GM21576 (cell line): ENCODE data around the gene MBNL2.

Source experiments
- ATAC-seq: cut with Tn5 transposase; IDR thresholded peaks from one replicate; pipeline ENCODE4 v1.9.1; 2021; ENCODE audit warnings: mild to moderate bottlenecking, moderate library complexity; ENCODE audit not compliant: unreplicated experiment

The MBNL2 gene

GRCh38 chr13:97267418-97268059 lies 45.4 kb downstream of the MBNL2 start:
- no peak for ATAC-seq

GRCh38 chr13:97268772-97269171 lies 46.6 kb downstream of the MBNL2 start:
- no peak for ATAC-seq

GRCh38 chr13:97269603-97270002 lies 47.5 kb downstream of the MBNL2 start:
- ATAC-seq = no peak

- no peak for ATAC-seq
Observed at GRCh38 chr13:97272526-97272925, 50.4 kb downstream of the MBNL2 start.

GRCh38 chr13:97273341-97273831 lies 51.3 kb downstream of the MBNL2 start:
- ATAC-seq = no peak

GRCh38 chr13:97274829-97275649 lies 52.9 kb downstream of the MBNL2 start:
- no peak for ATAC-seq

GRCh38 chr13:97275776-97276501 lies 53.8 kb downstream of the MBNL2 start:
- no peak for ATAC-seq

GRCh38 chr13:97276862-97277269 lies 54.7 kb downstream of the MBNL2 start:
- no peak for ATAC-seq

GRCh38 chr13:97278435-97279411 lies 56.6 kb downstream of the MBNL2 start:
- ATAC-seq = no peak

- no peak for ATAC-seq
Observed at GRCh38 chr13:97279913-97280312, 57.8 kb downstream of the MBNL2 start.

- no peak for ATAC-seq
Observed at GRCh38 chr13:97280478-97280877, 58.3 kb downstream of the MBNL2 start.

- no peak for ATAC-seq
Observed at GRCh38 chr13:97281028-97281427, 58.9 kb downstream of the MBNL2 start.

GRCh38 chr13:97282705-97283104 lies 60.6 kb downstream of the MBNL2 start:
- no peak for ATAC-seq

- no peak for ATAC-seq
Observed at GRCh38 chr13:97283888-97284287, 61.8 kb downstream of the MBNL2 start.

GRCh38 chr13:97284558-97284957 lies 62.4 kb downstream of the MBNL2 start:
- no peak for ATAC-seq

- no peak for ATAC-seq
Observed at GRCh38 chr13:97285221-97285955, 63.3 kb downstream of the MBNL2 start.

GRCh38 chr13:97286317-97287046 lies 64.3 kb downstream of the MBNL2 start:
- ATAC-seq = no peak

- no peak for ATAC-seq
Observed at GRCh38 chr13:97287047-97287383, 64.9 kb downstream of the MBNL2 start.

- ATAC-seq = no peak
Observed at GRCh38 chr13:97288486-97288900, 66.4 kb downstream of the MBNL2 start.
